ENCODE measurements around the gene FGF5. TPM values are rescaled to one million over a fixed set of nuclear protein-coding genes. Genes with fewer than 3 reads are reported as not detected.

Gene FGF5
- total and polyA plus RNA-seq, 2 of the 13 experiments (the other 11 are each of a cell fraction or from before 2014, with no cell fraction given): not detected

DNA sequence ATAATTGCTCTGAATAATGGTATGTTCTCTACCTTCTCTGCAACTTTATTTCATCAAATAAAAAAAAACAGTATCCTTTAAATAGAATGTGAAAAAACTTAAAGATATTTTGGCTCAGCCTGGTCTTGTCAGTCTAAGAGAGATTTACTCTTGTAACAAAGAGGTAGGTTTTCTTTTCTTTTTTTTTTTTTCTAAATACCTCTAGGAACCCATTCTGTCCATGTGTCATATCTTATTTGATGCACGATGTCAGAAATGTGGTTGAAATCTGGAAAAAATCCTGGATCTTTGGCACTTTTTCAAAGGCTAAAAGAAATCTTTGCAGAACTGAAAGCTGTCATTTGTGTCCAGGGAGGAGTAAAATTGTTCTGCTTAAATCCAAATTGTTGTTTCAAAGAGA is 17.3 kb upstream of the FGF5 start:
- H3K36me3 ChIP-seq (replicated peaks in 1 of 2; ENCODE audit: control insufficient read depth in 1 of 2, insufficient read depth in 2 of 2, low read length in 2 of 2): no peaks in the 10 kb centered on the region
- H3K4me1 ChIP-seq (ENCODE audit: insufficient read depth, low read length): no peaks in the 10 kb centered on the region
- ChIA-PET POLR2A (no interaction called here), CTCF (ENCODE audit: low intra/inter-chr PET ratio, low total read pairs) (no interaction called here)
- H3K27ac ChIP-seq (ENCODE audit: extremely low read length, insufficient read depth, low read length): no peak overlapping the region
- WGBS (ENCODE audit: low lambda C conversion rate): 0% methylated on average over 1 of the region's 1 CpG
- H3K27me3 ChIP-seq (ENCODE audit: control insufficient read depth in 1 of 2, insufficient read depth in 2 of 2, low read length in 2 of 2): no peaks in the 10 kb centered on the region
- no peaks in the 10 kb centered on the region for H3K79me2 ChIP-seq (ENCODE audit: insufficient read depth, low read length)
- H2AFZ ChIP-seq (ENCODE audit: low read length): no peak overlapping the region
- ATAC-seq: no peak
- intact Hi-C loops (cut with micrococcal nuclease; ENCODE audit: unreplicated experiment): no loop called here
- no peaks in the 10 kb centered on the region for H3K9me3 ChIP-seq (ENCODE audit: low read length)
- DNase-seq (ENCODE audit: low spot score): no peak
- H3K9ac ChIP-seq (ENCODE audit: insufficient read depth, low read depth, low read length): no peak overlapping the region
- BruUV-seq (replicated peaks): no TSS peak
- H3K4me3 ChIP-seq (replicated peaks in 1 of 3; ENCODE audit: insufficient read depth in 1 of 3, low read depth in 2 of 3, low read length in 3 of 3): no peak overlapping the region
- FAIRE-seq: no peak
- no peaks in the 10 kb centered on the region for H4K20me1 ChIP-seq (ENCODE audit: insufficient read depth, low read length)
- in situ Hi-C loops (cut with HindIII; ENCODE audit: extremely low pct_ligation_motif_present, low pct_unique_long_range_greater_than_20kb): no loop called here
- TF ChIP-seq ELF1 (CRISPR knock-in tag; IDR thresholded peaks at IDR 0.05) (no peak), CHD2 (IDR thresholded peaks at IDR 0.05; ENCODE audit: low read depth, low read length) (no peak), SRY (CRISPR knock-in tag; IDR thresholded peaks at IDR 0.05) (no peak), TCF12 (IDR thresholded peaks at IDR 0.05) (no peak), TCF12 (CRISPR knock-in tag; IDR thresholded peaks at IDR 0.05) (no peak), IKZF4 (CRISPR knock-in tag; IDR thresholded peaks at IDR 0.05; ENCODE audit: borderline replicate concordance, low read depth, not compliant biosample characterization) (no peak), ZFP36L2 (CRISPR knock-in tag; IDR thresholded peaks at IDR 0.05) (no peak), ZNF235 (CRISPR knock-in tag; IDR thresholded peaks at IDR 0.05; ENCODE audit: borderline replicate concordance) (no peak), JUN (CRISPR knock-in tag; IDR thresholded peaks at IDR 0.05) (no peak), ZNF567 (CRISPR knock-in tag; IDR thresholded peaks at IDR 0.05; ENCODE audit: borderline replicate concordance) (no peak)
- TF ChIP-seq, protein P1, sequence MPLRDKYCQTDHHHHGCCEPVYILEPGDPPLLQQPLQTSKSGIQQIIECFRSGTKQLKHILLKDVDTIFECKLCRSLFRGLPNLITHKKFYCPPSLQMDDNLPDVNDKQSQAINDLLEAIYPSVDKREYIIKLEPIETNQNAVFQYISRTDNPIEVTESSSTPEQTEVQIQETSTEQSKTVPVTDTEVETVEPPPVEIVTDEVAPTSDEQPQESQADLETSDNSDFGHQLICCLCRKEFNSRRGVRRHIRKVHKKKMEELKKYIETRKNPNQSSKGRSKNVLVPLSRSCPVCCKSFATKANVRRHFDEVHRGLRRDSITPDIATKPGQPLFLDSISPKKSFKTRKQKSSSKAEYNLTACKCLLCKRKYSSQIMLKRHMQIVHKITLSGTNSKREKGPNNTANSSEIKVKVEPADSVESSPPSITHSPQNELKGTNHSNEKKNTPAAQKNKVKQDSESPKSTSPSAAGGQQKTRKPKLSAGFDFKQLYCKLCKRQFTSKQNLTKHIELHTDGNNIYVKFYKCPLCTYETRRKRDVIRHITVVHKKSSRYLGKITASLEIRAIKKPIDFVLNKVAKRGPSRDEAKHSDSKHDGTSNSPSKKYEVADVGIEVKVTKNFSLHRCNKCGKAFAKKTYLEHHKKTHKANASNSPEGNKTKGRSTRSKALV (CRISPR knock-in tag; IDR thresholded peaks at IDR 0.05): no peak
- TF ChIP-seq, protein P2, sequence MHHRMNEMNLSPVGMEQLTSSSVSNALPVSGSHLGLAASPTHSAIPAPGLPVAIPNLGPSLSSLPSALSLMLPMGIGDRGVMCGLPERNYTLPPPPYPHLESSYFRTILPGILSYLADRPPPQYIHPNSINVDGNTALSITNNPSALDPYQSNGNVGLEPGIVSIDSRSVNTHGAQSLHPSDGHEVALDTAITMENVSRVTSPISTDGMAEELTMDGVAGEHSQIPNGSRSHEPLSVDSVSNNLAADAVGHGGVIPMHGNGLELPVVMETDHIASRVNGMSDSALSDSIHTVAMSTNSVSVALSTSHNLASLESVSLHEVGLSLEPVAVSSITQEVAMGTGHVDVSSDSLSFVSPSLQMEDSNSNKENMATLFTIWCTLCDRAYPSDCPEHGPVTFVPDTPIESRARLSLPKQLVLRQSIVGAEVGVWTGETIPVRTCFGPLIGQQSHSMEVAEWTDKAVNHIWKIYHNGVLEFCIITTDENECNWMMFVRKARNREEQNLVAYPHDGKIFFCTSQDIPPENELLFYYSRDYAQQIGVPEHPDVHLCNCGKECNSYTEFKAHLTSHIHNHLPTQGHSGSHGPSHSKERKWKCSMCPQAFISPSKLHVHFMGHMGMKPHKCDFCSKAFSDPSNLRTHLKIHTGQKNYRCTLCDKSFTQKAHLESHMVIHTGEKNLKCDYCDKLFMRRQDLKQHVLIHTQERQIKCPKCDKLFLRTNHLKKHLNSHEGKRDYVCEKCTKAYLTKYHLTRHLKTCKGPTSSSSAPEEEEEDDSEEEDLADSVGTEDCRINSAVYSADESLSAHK (CRISPR knock-in tag; IDR thresholded peaks at IDR 0.05; ENCODE audit: borderline replicate concordance): no peak
- no peak overlapping the region for H3K4me2 ChIP-seq (ENCODE audit: low read depth, low read length)
